ENCODE measurements around the gene MFSD6L.
A peak's percentile ranks its signal among the peaks of the same experiment; 100 is the strongest.

The MFSD6L gene

GRCh38 chr17:8798846-8799569 lies at the start of gene MFSD6L:
Gene MFSD6L, minus strand, starts transcription at chr17:8799365. Its CDS starts 245 bp downstream, at chr17:8799120.
- DNase-seq: peak; percentile 19

GRCh38 chr17:8847891-8848290 lies 48.7 kb upstream of the MFSD6L start:
- DNase-seq: no peak

GRCh38 chr17:8846768-8847211 lies 47.6 kb upstream of the MFSD6L start:
- DNase-seq: no peak

GRCh38 chr17:8844229-8845218 lies 45.4 kb upstream of the MFSD6L start:
- no peak for DNase-seq

GRCh38 chr17:8843344-8843743 lies 44.2 kb upstream of the MFSD6L start:
- no peak for DNase-seq

- no peak for DNase-seq
These were observed 42.7 kb upstream of the MFSD6L start for GRCh38 chr17:8841844-8842243.

GRCh38 chr17:8839410-8839935 lies 40.3 kb upstream of the MFSD6L start:
- DNase-seq: no peak

- DNase-seq: no peak
These were observed 39.5 kb upstream of the MFSD6L start for GRCh38 chr17:8838551-8839095.

GRCh38 chr17:8837563-8838075 lies 38.5 kb upstream of the MFSD6L start:
- no peak for DNase-seq

GRCh38 chr17:8836821-8837562 lies 37.8 kb upstream of the MFSD6L start:
- DNase-seq: no peak

- no peak for DNase-seq
These were observed 36.6 kb upstream of the MFSD6L start for GRCh38 chr17:8835631-8836364.

GRCh38 chr17:8835106-8835505 lies 35.9 kb upstream of the MFSD6L start:
- no peak for DNase-seq

- DNase-seq: no peak
These were observed 33.7 kb upstream of the MFSD6L start for GRCh38 chr17:8832711-8833352.

- no peak for DNase-seq
These were observed 32.2 kb upstream of the MFSD6L start for GRCh38 chr17:8831234-8831849.

GRCh38 chr17:8830141-8830540 lies 31.0 kb upstream of the MFSD6L start:
- DNase-seq: no peak

GRCh38 chr17:8829036-8829941 lies 30.1 kb upstream of the MFSD6L start:
- DNase-seq: no peak

GRCh38 chr17:8828517-8828875 lies 29.3 kb upstream of the MFSD6L start:
- no peak for DNase-seq

GRCh38 chr17:8826808-8827435 lies 27.8 kb upstream of the MFSD6L start:
- no peak for DNase-seq

GRCh38 chr17:8825802-8826201 lies 26.6 kb upstream of the MFSD6L start:
- no peak for DNase-seq

Measured in NCI-H2107 (cell line).